Measurements from ENCODE around the gene CDCA4. TPM values are rescaled to one million over a fixed set of nuclear protein-coding genes. Genes with fewer than 3 reads are reported as not detected.

Gene CDCA4
- total RNA-seq, 1 donor from 2014 or later: 33.2 TPM

- Histone ChIP-seq H3K36me3 (ENCODE audit: control insufficient read depth, insufficient read depth, low read length) (no peaks in the 10 kb centered on the region), H3K4me3 (ENCODE audit: low read depth, low read length) (no peak overlapping the region), H3K27me3 (ENCODE audit: control insufficient read depth, insufficient read depth, low read length) (no peaks in the 10 kb centered on the region)
- TF ChIP-seq CTCF (IDR thresholded peaks at IDR 0.05; ENCODE audit: insufficient read depth, low read length, poor library complexity, severe bottlenecking): no peak
- no peak for DNase-seq (ENCODE audit: low read depth)
Observed at GRCh38 chr14:105063056-105063455, 42.2 kb upstream of the CDCA4 start.

DNA sequence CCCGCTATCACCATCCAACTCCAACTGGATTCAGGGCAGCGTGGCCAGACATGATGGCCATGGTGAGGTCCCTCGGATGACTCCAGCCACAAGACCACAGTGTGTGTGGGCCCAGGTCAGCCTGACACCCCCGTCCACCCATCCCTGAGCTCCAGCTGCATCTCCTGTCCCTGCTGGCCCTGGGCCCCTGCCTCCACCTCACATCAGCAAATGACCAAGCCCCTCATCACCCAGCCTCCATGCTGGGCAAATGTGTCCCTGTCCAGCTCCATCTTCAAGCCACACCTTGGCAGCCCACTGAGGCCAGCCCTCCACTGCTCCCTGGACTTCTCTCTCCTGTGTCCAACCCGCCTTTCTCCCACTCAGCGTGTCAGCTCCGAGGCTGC is 41.2 kb upstream of the CDCA4 start:
- Histone ChIP-seq H3K4me3 (ENCODE audit: low read depth, low read length) (no peak overlapping the region), H3K27me3 (ENCODE audit: control insufficient read depth, insufficient read depth, low read length) (no peaks in the 10 kb centered on the region), H3K36me3 (ENCODE audit: control insufficient read depth, insufficient read depth, low read length) (no peaks in the 10 kb centered on the region)
- no peak for DNase-seq (ENCODE audit: low read depth)
- TF ChIP-seq CTCF (IDR thresholded peaks at IDR 0.05; ENCODE audit: insufficient read depth, low read length, poor library complexity, severe bottlenecking): no peak

- no peak for DNase-seq (ENCODE audit: low read depth)
- H3K27me3 ChIP-seq (ENCODE audit: control insufficient read depth, insufficient read depth, low read length): peaks cover under 1% of the 10 kb centered on the region
- H3K36me3 ChIP-seq (ENCODE audit: control insufficient read depth, insufficient read depth, low read length): no peaks in the 10 kb centered on the region
- no peak overlapping the region for H3K4me3 ChIP-seq (ENCODE audit: low read depth, low read length)
- TF ChIP-seq CTCF (IDR thresholded peaks at IDR 0.05; ENCODE audit: insufficient read depth, low read length, poor library complexity, severe bottlenecking): no peak
Observed at GRCh38 chr14:105061428-105062047, 40.7 kb upstream of the CDCA4 start.

DNA sequence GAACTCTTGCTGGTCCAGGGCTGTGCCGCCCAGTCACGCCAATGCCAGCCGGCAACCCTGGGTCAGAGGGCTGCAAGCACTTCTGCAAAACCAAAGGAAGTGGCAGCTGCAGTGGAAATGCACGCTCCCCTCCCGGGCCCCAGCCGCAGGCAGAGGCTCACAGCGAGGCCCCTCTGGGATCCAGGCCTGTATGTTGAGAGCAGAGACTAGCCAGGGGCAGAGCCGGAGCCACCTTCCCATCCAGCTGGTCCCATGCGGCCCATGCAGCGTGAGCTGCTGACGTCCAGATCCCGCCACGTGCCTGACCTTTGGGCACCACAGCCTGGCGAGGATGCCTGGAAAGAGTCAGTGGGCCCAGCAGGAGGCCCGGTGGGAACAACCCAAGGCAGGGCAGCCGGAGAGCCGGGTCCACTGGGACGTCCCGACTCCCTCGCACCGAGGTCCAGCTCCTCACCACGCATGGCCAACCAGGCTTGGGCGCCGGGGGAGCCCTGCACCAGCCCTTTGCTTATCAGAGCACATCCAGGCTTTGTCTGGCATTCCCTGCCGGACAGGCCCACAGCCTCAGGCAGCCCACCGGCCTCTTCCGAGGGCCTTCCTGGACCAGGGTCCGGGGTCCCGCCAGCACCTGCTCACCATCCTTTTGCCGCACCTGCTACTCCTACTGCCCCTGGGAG is 40.0 kb upstream of the CDCA4 start:
- no peaks in the 10 kb centered on the region for H3K36me3 ChIP-seq (ENCODE audit: control insufficient read depth, insufficient read depth, low read length)
- H3K4me3 ChIP-seq (ENCODE audit: low read depth, low read length): no peak overlapping the region
- H3K27me3 ChIP-seq (ENCODE audit: control insufficient read depth, insufficient read depth, low read length): peaks cover 7% of the 10 kb centered on the region
- no peak for DNase-seq (ENCODE audit: low read depth)
- TF ChIP-seq CTCF (IDR thresholded peaks at IDR 0.05; ENCODE audit: insufficient read depth, low read length, poor library complexity, severe bottlenecking): no peak

DNA sequence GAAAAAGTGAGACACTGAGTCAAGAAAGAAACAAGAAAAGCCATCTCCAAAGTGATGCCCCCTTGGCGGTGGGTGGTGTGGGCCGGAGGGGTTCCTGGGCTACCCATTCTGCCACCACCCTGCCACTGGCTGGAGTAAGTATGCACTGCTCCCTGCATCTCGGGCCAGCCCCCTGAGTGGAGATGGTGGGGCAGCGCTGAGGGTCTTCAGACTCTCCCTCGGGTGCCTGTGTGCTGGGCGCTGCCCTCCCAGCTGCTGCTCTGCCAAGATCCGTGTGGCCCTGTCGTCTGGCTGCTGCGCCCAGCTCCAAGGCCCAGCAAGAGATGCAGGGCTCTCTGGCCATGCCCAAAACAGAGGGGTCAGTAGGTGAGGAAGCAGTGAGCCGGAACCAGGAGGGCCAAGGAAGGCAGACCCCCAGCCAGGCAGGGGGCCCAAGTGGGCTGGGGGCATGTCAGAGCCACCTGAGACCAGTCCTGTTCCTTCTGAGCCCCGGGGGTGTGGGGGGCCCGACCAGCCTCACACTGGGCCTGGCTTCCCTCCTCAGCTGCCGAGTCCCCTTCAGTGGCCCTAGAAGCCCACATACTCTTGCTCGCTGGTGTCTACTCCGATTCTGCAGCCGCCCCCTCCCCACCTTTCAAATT is 39.2 kb upstream of the CDCA4 start:
- no peak for DNase-seq (ENCODE audit: low read depth)
- no peaks in the 10 kb centered on the region for H3K36me3 ChIP-seq (ENCODE audit: control insufficient read depth, insufficient read depth, low read length)
- H3K4me3 ChIP-seq (ENCODE audit: low read depth, low read length): no peak overlapping the region
- TF ChIP-seq CTCF (IDR thresholded peaks at IDR 0.05; ENCODE audit: insufficient read depth, low read length, poor library complexity, severe bottlenecking): no peak
- H3K27me3 ChIP-seq (ENCODE audit: control insufficient read depth, insufficient read depth, low read length): peaks cover 7% of the 10 kb centered on the region

Measured in kidney epithelial cell (primary cell).